ENCODE results near the gene NR5A1. TPM values are rescaled to one million over a fixed set of nuclear protein-coding genes. Genes with fewer than 3 reads are reported as not detected.

NR5A1 gene
- total and polyA plus RNA-seq, 2 experiments from 2014 or later, result not detected

DNA sequence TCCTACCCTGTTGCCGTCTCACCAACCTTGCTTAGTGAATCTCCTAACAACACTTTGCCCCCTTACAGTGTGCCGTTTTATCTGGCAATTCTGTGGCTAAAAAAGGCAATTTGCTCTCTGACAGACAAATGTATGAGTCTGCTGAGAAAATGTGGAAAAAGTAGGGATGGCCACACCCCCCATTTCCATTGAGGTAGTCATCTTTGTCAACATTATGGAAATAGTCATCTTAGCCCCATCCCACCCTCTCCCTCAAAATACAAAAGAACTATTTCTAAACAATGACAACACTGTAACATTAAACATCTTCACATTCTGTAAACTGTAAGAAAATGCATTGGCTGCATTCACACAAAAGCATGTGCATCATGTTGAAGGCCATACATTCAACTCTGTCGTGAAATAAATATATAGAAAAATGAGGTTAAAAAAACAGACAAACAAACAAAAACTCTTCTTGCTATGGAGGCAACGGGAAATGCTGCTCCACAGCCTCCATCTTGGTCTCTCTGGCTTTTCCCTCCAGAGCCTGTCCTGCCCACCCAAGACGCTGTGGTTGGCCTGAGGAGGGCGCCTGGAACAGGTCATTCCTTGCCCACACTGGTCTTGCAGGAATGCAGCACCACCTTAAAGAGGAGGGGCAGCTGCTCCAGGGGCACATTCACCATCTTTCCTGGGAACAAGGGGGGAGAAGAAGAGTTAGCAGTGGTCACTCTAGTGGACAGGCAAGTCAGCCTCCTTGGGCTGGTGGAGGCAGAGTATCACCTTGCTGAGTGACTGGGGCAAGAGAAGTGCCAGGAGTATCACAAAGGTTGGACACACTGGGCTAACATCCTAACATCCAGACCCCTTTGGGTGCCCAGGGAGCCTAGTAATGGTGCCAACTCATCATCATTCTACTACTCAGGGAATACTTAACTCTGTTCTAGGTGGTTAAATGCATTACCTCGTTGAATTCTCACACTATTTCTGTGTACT is 15.2 kb upstream of the NR5A1 start:
- H3K79me2 ChIP-seq (ENCODE audit: insufficient read depth), result no peaks in the 10 kb centered on the region
- H3K4me2 ChIP-seq (ENCODE audit: unreplicated experiment), result no peak overlapping the region
- WGBS, 2 experiments (ENCODE audit: low coverage in 1 of 2, low lambda C conversion rate in 2 of 2, missing lambda C conversion rate in 2 of 2), result 42 to 46% methylated on average over 7 of the region's 7 CpGs
- in situ Hi-C loops (cut with MboI), result no loop called here
- no peaks in the 10 kb centered on the region for H3K9me3 ChIP-seq (ENCODE audit: low read depth)
- no peak overlapping the region for H3K27ac ChIP-seq
- no peaks in the 10 kb centered on the region for H4K20me1 ChIP-seq (ENCODE audit: insufficient read depth)
- H3K4me1 ChIP-seq (ENCODE audit: insufficient read depth), result no peaks in the 10 kb centered on the region
- no peak overlapping the region for H3K9ac ChIP-seq
- peaks cover 11% of the 10 kb centered on the region for H3K27me3 ChIP-seq (replicated peaks; ENCODE audit: insufficient read depth)
- no peaks in the 10 kb centered on the region for H3K9me2 ChIP-seq (ENCODE audit: insufficient read depth)
- no peak overlapping the region for H2AFZ ChIP-seq
- TF ChIP-seq EZH2 (IDR thresholded peaks at IDR 0.05; ENCODE audit: insufficient read depth, poor library complexity, severe bottlenecking) (no peak), EZH2phosphoT487 (IDR thresholded peaks at IDR 0.05; ENCODE audit: insufficient read depth, low read depth) (no peak)
- H3K36me3 ChIP-seq (ENCODE audit: low read depth), result no peaks in the 10 kb centered on the region
- H3K4me3 ChIP-seq, result no peak overlapping the region
- DNase-seq, result no peak
- H3F3A ChIP-seq (ENCODE audit: insufficient read depth), result no peaks in the 10 kb centered on the region

GRCh38 chr9:124521142-124521541 is 13.9 kb upstream of the NR5A1 start:
- H3K9me2 ChIP-seq (ENCODE audit: insufficient read depth), result no peaks in the 10 kb centered on the region
- no peaks in the 10 kb centered on the region for H3K36me3 ChIP-seq (ENCODE audit: low read depth)
- no peak overlapping the region for H3K27ac ChIP-seq
- no peaks in the 10 kb centered on the region for H3K4me1 ChIP-seq (ENCODE audit: insufficient read depth)
- H2AFZ ChIP-seq, result no peak overlapping the region
- H3K9ac ChIP-seq, result no peak overlapping the region
- H3K9me3 ChIP-seq (ENCODE audit: low read depth), result no peaks in the 10 kb centered on the region
- H4K20me1 ChIP-seq (ENCODE audit: insufficient read depth), result no peaks in the 10 kb centered on the region
- TF ChIP-seq EZH2 (IDR thresholded peaks at IDR 0.05; ENCODE audit: insufficient read depth, poor library complexity, severe bottlenecking) (no peak), EZH2phosphoT487 (IDR thresholded peaks at IDR 0.05; ENCODE audit: insufficient read depth, low read depth) (no peak)
- no peak for DNase-seq
- H3K4me2 ChIP-seq (ENCODE audit: unreplicated experiment), result no peak overlapping the region
- in situ Hi-C loops (cut with MboI), result no loop called here
- 61 to 67% methylated on average over 3 of the region's 3 CpGs for WGBS, 2 experiments (ENCODE audit: low coverage in 1 of 2, low lambda C conversion rate in 2 of 2, missing lambda C conversion rate in 2 of 2)
- no peaks in the 10 kb centered on the region for H3F3A ChIP-seq (ENCODE audit: insufficient read depth)
- no peak overlapping the region for H3K4me3 ChIP-seq
- H3K27me3 ChIP-seq (replicated peaks; ENCODE audit: insufficient read depth), result peaks cover 15% of the 10 kb centered on the region
- H3K79me2 ChIP-seq (ENCODE audit: insufficient read depth), result no peaks in the 10 kb centered on the region

DNA sequence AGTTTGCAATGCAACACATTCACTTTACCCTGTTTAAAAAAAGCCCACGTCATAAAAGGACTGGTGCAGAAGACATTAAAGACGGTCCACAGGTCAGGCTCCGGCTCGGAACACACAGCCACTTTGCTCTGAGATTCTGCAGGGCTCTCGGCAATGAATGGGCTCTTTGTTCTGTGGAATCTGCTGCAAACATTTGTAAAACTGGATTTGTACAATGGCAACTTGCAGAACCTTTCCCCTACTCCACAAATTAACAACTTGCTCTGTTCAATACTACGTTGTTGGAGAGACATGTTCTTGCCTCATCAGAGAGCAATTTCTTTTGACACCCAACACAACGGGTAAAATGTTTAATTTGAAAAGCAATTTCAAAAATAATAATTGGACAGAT is 13.0 kb upstream of the NR5A1 start:
- in situ Hi-C loops (cut with MboI), result no loop called here
- no peaks in the 10 kb centered on the region for H3K4me1 ChIP-seq (ENCODE audit: insufficient read depth)
- peaks cover 15% of the 10 kb centered on the region for H3K27me3 ChIP-seq (replicated peaks; ENCODE audit: insufficient read depth)

DNA sequence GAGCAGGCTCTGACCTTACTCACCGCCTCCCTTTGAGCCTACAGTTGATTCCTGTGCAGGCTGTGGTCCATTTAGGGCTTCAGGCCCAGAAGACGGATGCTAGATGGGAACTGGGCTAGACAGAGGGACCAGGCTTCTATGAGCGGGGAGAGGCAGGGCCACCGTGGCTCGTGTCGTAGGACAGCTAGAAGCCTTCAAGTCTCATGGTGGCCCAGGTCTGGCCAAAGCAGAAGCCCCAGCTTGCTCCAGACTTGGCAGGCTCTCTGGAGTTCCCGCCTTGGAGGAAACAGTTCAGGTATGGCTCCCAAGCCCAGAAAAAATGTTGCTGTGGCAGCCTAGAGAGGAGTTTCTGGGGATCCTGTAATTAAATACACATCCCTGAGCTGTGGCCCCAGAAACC is 10.9 kb upstream of the NR5A1 start:
- Histone ChIP-seq H3K27me3 (replicated peaks; ENCODE audit: insufficient read depth) (peaks cover 20% of the 10 kb centered on the region), H3K36me3 (ENCODE audit: low read depth) (no peaks in the 10 kb centered on the region), H3K9me2 (ENCODE audit: insufficient read depth) (no peaks in the 10 kb centered on the region), H4K20me1 (ENCODE audit: insufficient read depth) (no peaks in the 10 kb centered on the region), H3K9me3 (ENCODE audit: low read depth) (no peaks in the 10 kb centered on the region), H3K27ac (no peak overlapping the region), H3K9ac (no peak overlapping the region), H2AFZ (no peak overlapping the region), H3K4me1 (ENCODE audit: insufficient read depth) (no peaks in the 10 kb centered on the region), H3K4me2 (ENCODE audit: unreplicated experiment) (no peak overlapping the region), H3F3A (ENCODE audit: insufficient read depth) (no peaks in the 10 kb centered on the region), H3K79me2 (ENCODE audit: insufficient read depth) (no peaks in the 10 kb centered on the region), H3K4me3 (no peak overlapping the region)
- TF ChIP-seq EZH2 (IDR thresholded peaks at IDR 0.05; ENCODE audit: insufficient read depth, poor library complexity, severe bottlenecking), result no peak
- TF ChIP-seq EZH2phosphoT487 (IDR thresholded peaks at IDR 0.05; ENCODE audit: insufficient read depth, low read depth), result no peak
- DNase-seq, result no peak
- 73 to 79% methylated on average over 6 to 7 of the region's 7 CpGs for WGBS, 2 experiments (ENCODE audit: low coverage in 1 of 2, low lambda C conversion rate in 2 of 2, missing lambda C conversion rate in 2 of 2)
- in situ Hi-C loops (cut with MboI), result no loop called here

More for the DNA sequence above, 13.0 kb upstream of the NR5A1 start:
- TF ChIP-seq EZH2 (IDR thresholded peaks at IDR 0.05; ENCODE audit: insufficient read depth, poor library complexity, severe bottlenecking) (no peak), EZH2phosphoT487 (IDR thresholded peaks at IDR 0.05; ENCODE audit: insufficient read depth, low read depth) (no peak)
- Histone ChIP-seq H3K4me3 (no peak overlapping the region), H3K79me2 (ENCODE audit: insufficient read depth) (no peaks in the 10 kb centered on the region), H3K36me3 (ENCODE audit: low read depth) (no peaks in the 10 kb centered on the region), H3K4me2 (ENCODE audit: unreplicated experiment) (no peak overlapping the region), H3F3A (ENCODE audit: insufficient read depth) (no peaks in the 10 kb centered on the region), H4K20me1 (ENCODE audit: insufficient read depth) (no peaks in the 10 kb centered on the region), H3K9ac (no peak overlapping the region), H3K27ac (no peak overlapping the region), H2AFZ (no peak overlapping the region), H3K9me3 (ENCODE audit: low read depth) (no peaks in the 10 kb centered on the region), H3K9me2 (ENCODE audit: insufficient read depth) (no peaks in the 10 kb centered on the region)
- no peak for DNase-seq
- WGBS, 2 experiments (ENCODE audit: low coverage in 1 of 2, low lambda C conversion rate in 2 of 2, missing lambda C conversion rate in 2 of 2), result 80 to 81% methylated on average over 7 of the region's 7 CpGs

All from GM23248 (cell line).